Embryonic facial prominence (tissue), 1 donor: ENCODE data around the gene CLMN.

Experiments used
- DNase-seq: peaks from one replicate; pipeline ENCODE4 v3.0.0-alpha.2; 2016; ENCODE audit errors: extremely low spot score

CLMN gene

DNA sequence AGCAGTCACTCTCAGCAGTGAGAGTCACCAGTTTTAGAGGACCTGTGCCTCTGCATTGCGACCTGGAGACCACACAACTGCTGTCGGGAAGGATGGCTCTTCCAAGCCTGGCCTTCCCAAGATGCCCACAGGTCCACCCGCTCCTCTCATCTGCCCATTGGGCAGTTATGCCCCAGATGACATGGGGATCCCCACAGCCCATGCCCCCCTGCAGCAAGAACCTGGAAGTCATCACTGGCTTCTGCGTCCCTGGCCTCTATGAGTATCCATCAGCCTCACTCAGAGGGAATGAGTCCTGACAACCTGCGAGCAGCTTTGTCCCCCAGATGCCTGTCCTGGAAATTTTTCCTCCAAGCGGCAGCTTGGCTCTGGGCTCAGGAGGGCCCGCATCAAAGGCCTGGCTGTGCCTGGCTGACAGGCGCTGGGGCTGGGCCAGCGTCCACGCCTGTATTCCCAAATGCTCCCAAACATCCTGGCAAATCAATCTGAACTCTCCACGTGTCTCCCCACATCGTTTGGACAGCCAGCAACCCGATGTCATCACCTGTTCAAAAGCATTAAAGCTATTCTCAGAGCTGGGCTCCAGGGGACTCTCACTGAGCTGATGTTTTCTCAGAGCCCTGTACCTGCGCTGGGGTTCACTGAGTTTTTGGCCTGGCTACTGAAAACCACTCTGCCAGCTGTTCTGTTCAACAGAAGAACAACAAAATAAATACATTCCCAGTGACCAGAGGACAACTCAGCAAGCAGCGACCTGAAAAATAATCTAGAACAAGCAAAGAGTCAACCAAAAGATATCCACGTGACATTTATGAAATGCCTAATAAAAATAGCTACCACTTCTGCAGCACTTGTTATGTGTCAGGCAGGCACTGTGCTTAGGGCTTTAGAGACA is 57.8 kb downstream of the CLMN start:
- no peak for DNase-seq

GRCh38 chr14:95260537-95261361 is 59.0 kb downstream of the CLMN start:
- peak; percentile 77 for DNase-seq

GRCh38 chr14:95258754-95259593 is 60.7 kb downstream of the CLMN start:
- DNase-seq = no peak

DNA sequence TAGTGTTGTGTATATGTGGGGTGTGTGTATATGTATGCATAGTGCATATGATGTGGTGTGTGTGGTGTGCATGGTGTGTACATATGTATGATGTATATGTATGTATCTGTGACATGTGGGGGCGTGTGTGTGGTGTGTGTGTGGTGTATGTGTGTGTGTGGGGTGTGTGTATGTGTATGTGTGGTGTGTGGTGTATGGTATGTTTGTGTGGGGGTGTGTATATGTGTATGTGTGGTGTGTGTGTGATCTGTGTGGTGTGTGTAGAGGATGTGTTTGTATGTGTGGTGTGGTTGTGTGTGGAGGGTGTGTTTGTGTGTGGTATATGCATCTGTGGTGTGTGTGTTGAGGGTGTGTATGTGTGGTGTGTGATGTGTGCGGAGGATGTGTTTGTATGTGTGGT is 61.6 kb downstream of the CLMN start:
- DNase-seq = no peak

GRCh38 chr14:95257521-95257920 is 62.2 kb downstream of the CLMN start:
- DNase-seq = no peak

DNA sequence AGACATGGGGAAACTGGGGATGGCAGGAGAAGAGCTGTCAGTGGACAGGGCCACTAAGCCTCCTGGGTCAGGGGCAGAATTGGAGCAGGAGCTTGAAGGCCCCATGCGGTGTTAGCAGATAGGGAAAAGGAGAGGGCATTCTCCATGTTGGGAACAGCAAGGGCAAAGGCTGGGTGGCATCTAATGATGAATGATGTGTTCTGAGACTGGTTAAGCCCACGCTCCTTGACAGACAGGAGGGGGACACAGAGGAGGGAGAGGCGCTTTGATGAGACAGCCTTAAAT is 63.0 kb downstream of the CLMN start:
- DNase-seq = no peak

GRCh38 chr14:95256002-95256775 is 63.5 kb downstream of the CLMN start:
- DNase-seq = no peak

DNA sequence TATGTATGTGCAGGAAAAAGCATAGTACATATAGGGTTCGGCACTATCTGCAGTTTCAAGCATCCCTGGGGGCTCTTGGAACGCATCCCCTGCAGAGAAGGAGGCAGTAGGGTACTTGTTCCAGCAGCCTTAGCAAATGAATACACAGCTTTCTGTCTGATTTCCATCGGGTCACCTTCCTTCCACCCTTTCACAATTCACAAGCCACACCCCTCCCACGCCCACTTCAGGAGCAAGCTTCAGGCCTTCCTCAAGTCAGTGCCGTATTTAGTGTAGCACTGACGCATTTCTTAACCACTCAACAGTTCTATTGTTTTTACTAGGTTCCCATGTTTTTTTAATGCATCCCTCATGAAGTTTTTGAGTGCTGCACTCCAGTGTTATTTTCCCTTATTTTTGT is 64.2 kb downstream of the CLMN start:
- no peak for DNase-seq

DNA sequence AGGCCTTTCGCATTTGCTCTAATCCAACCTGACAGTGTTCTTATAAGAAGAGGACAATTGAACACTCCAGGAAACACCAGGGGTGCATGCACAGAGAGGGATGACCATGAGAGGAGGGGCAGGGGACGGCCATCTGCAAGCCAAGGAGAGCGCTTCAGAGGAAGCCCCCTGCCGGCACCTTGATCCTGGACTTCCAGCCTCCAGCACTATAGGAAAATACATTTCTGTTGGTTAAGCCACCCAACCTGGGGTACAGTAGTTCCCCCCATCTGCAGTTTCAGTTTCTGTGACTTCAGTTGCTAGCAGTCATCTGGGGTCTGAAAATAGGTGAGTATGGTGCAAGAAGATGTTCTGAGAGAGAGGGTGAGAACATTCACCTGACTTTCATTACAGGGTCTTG is 64.7 kb downstream of the CLMN start:
- no peak for DNase-seq

- DNase-seq = peak; percentile 31
These were observed 65.4 kb downstream of the CLMN start for GRCh38 chr14:95254288-95254687.

GRCh38 chr14:95253039-95253630 is 66.6 kb downstream of the CLMN start:
- DNase-seq = no peak

- DNase-seq = no peak
These were observed 67.5 kb downstream of the CLMN start for GRCh38 chr14:95252219-95252618.

DNA sequence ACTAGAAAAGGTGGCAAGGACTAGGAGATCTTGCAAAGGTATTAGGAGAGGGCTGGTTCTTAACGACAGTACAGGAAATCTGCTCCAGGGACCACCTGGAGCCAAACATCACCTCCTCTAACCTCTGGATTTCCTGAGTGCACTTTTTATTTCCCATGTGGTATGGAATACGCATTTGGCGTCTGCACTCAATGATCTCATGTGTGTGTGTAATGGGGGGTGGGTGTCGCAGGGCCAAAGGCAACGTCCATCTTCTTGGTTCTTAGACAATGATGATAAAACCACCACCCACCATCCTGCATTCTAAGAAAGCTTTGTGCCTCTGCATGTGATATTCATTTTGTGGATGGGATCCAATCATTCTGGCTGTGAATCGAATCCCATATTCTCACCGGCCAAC is 68.8 kb downstream of the CLMN start:
- DNase-seq = no peak

DNA sequence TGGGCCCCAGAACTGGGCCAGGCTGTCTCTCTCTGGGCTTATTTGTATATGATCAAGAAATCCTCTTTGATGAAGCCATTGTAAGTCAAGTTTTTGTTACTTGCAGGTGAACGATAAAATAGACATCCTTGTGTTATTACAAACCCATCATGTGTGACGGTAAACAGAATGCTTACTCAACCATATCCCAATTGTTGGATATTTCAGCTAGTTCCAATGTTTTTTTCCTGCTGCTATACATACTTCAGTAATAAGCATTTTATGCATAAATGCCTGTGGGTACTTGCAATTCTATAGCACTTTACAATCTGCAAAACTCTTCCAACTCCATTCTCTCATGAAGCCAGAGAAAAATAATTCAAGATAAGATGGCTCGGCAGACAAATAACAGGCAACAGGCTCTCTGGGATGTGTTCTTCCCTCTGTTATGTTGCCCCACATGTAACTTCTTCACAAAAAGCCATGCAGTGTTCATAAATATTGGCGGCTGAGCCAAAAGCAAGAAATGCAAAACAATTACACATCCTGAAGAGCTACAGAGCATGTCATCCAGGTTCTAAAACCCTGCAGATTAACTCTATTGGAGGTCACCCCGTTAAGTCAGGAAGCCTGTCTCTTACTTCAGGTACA is 69.5 kb downstream of the CLMN start:
- DNase-seq = no peak

GRCh38 chr14:95248432-95248831 is 71.3 kb downstream of the CLMN start:
- no peak for DNase-seq

DNA sequence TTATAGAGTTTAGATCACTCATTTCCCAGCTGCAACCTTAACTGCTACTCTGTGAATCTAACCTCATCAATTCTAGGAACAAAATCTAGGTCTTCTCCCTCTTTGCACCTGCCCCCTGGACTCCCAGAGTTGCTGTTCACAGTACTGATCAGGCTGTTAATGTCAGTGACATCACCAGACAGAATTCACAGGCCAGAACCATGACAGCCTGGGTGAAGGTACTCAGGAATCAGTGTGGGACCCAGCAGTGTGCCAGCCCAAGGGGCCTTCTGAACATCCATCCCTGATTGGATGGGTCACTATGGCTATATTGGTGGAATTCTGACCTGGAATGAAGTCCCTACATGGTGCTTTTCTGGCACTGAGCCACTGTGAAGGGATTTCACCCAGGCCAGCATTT is 72.8 kb downstream of the CLMN start:
- DNase-seq = no peak

GRCh38 chr14:95245334-95245733 is 74.4 kb downstream of the CLMN start:
- DNase-seq = no peak

DNA sequence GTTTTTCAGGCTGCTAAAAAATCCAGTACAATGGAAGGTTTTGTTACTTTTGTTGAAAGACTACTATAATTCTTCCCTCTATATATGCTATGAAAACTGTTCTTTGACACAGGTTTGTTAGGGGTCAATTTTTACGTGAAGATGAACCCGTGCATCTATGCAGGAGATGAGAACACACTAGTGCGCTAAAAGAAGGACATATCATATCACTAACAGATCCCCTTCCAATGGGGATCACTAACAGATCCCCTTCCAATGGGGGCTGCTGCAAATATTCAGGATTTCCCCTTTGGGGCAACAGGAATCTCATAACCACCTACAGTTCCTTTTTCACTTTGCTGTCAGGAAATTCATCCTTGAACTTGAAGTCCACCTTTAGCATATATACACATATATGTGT is 75.1 kb downstream of the CLMN start:
- no peak for DNase-seq

- no peak for DNase-seq
These were observed 76.8 kb downstream of the CLMN start for GRCh38 chr14:95242870-95243269.
